KOPT-K1 (cell line): ENCODE measurements around the gene DNM1.

ENCODE experiments used
- H3K27ac ChIP-seq: fragments of 200-600 bp; sonication (generic); 2 replicates; pipeline ENCODE4 v1.5.1; 2016; ENCODE audit warnings: antibody characterized with exemption, mild to moderate bottlenecking, low read depth, low read length; ENCODE audit not compliant: poor library complexity, severe bottlenecking
- H3K36me3 ChIP-seq: fragments of 200-600 bp; sonication (generic); 2 replicates; pipeline ENCODE4 v1.5.1; 2017; ENCODE audit warnings: antibody characterized with exemption, mild to moderate bottlenecking, low read length, moderate library complexity; ENCODE audit not compliant: insufficient read depth
- H3K9me3 ChIP-seq: fragments of 200-600 bp; sonication (generic); 2 replicates; pipeline ENCODE4 v1.5.1; 2017; ENCODE audit warnings: antibody characterized with exemption, low read length, mild to moderate bottlenecking; ENCODE audit not compliant: insufficient read depth, poor library complexity, severe bottlenecking

Gene DNM1

DNA sequence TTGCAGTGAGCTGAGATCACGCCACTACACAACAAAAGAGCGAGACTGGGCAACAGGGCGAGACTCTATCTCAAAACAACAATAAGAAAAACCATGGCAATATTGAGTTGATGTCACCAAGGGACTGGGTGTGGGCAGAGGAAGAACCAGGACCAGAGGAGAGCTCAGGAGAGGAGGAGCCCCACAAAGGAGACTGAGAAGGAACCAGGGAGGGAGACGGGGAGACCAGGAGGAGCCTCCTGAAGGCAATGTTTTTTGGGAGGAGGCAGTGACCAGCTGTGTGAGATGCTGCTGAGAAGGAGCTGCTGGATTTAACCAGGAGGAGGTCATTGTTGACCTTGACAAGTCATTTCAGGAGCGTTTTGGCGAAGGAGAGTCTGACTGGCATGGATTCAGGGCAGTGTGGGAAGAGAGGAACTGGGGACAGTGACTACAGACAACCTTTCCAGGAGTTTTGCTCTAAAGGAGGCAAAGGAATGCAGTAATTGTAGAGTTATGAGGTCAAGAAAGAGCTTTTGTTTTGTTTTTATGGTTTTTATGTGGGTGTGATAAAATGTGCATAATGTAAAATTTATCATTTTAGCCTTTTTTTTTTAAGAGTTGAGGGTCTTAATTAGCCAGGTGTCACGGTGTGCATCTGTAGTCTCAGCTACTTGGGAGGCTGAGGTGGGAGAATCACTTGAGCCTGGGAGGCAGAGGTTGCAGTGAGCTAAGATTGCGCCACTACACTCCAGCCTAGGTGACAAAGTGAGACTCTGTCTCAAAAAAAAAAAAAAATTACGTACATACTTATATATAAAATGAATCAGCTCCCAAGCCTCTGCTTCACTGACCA, 101.2 kb downstream of the DNM1 start:
- peaks cover 12% of the 10 kb centered on the region for H3K36me3 ChIP-seq
- no peak overlapping the region for H3K27ac ChIP-seq
- H3K9me3 ChIP-seq: no peaks in the 10 kb centered on the region
